ENCODE measurements around the gene ACOX2. TPM values are rescaled to one million over a fixed set of nuclear protein-coding genes. Genes with fewer than 3 reads are reported as not detected.

ACOX2 gene
- total RNA-seq, 1 experiment from 2014 or later: 1.1 TPM

- H3K27ac Mint-ChIP-seq (ENCODE audit: unreplicated experiment): no peak overlapping the region
- no peak overlapping the region for H3K4me3 Mint-ChIP-seq (ENCODE audit: low read depth, unreplicated experiment)
- CTCF ChIA-PET: no interaction called here
- no peaks in the 10 kb centered on the region for H3K9me3 Mint-ChIP-seq (ENCODE audit: low read depth, unreplicated experiment)
- peaks cover 3% of the 10 kb centered on the region for H3K4me1 Mint-ChIP-seq (ENCODE audit: low read depth, unreplicated experiment)
- H3K27me3 Mint-ChIP-seq (ENCODE audit: unreplicated experiment): no peaks in the 10 kb centered on the region
- no peak for TF ChIP-seq CTCF (IDR thresholded peaks at IDR 0.05; ENCODE audit: unreplicated experiment)
- peaks cover 5% of the 10 kb centered on the region for H3K36me3 Mint-ChIP-seq (ENCODE audit: insufficient read depth, unreplicated experiment)
- no peak for DNase-seq
- no TSS peak for BruUV-seq (replicated peaks)
- intact Hi-C loops (cut with micrococcal nuclease; ENCODE audit: unreplicated experiment): loop anchor here (1.0 kb wide), 1 partner anchor 8 kb away; no protein-coding TSS in a partner anchor
These were observed 56.7 kb downstream of the ACOX2 start for GRCh38 chr3:58480309-58480708.

- BruUV-seq (replicated peaks): no TSS peak
- TF ChIP-seq CTCF (IDR thresholded peaks at IDR 0.05; ENCODE audit: unreplicated experiment): no peak
- Mint-ChIP-seq H3K36me3 (ENCODE audit: insufficient read depth, unreplicated experiment) (peaks cover 5% of the 10 kb centered on the region), H3K4me3 (ENCODE audit: low read depth, unreplicated experiment) (no peak overlapping the region), H3K27ac (ENCODE audit: unreplicated experiment) (no peak overlapping the region), H3K4me1 (ENCODE audit: low read depth, unreplicated experiment) (peaks cover 18% of the 10 kb centered on the region), H3K27me3 (ENCODE audit: unreplicated experiment) (no peaks in the 10 kb centered on the region), H3K9me3 (ENCODE audit: low read depth, unreplicated experiment) (no peaks in the 10 kb centered on the region)
- intact Hi-C loops (cut with micrococcal nuclease; ENCODE audit: unreplicated experiment): no loop called here
- CTCF ChIA-PET: no interaction called here
- no peak for DNase-seq
These were observed 58.2 kb downstream of the ACOX2 start for GRCh38 chr3:58478781-58479180.

GRCh38 chr3:58474967-58475578, 61.9 kb downstream of the ACOX2 start:
- Mint-ChIP-seq H3K27me3 (ENCODE audit: unreplicated experiment) (no peaks in the 10 kb centered on the region), H3K4me1 (ENCODE audit: low read depth, unreplicated experiment) (peaks cover 47% of the 10 kb centered on the region), H3K27ac (ENCODE audit: unreplicated experiment) (peak overlapping the region; percentile 5), H3K4me3 (ENCODE audit: low read depth, unreplicated experiment) (no peak overlapping the region), H3K9me3 (ENCODE audit: low read depth, unreplicated experiment) (no peaks in the 10 kb centered on the region), H3K36me3 (ENCODE audit: insufficient read depth, unreplicated experiment) (peaks cover 4% of the 10 kb centered on the region)
- BruUV-seq (replicated peaks): no TSS peak
- CTCF ChIA-PET: no interaction called here
- DNase-seq: no peak
- no peak for TF ChIP-seq CTCF (IDR thresholded peaks at IDR 0.05; ENCODE audit: unreplicated experiment)
- intact Hi-C loops (cut with micrococcal nuclease; ENCODE audit: unreplicated experiment): no loop called here

- no peak for TF ChIP-seq CTCF (IDR thresholded peaks at IDR 0.05; ENCODE audit: unreplicated experiment)
- DNase-seq: no peak
- BruUV-seq (replicated peaks): no TSS peak
- Mint-ChIP-seq H3K27me3 (ENCODE audit: unreplicated experiment) (no peaks in the 10 kb centered on the region), H3K27ac (ENCODE audit: unreplicated experiment) (no peak overlapping the region), H3K9me3 (ENCODE audit: low read depth, unreplicated experiment) (no peaks in the 10 kb centered on the region), H3K36me3 (ENCODE audit: insufficient read depth, unreplicated experiment) (no peaks in the 10 kb centered on the region), H3K4me1 (ENCODE audit: low read depth, unreplicated experiment) (peaks cover 47% of the 10 kb centered on the region), H3K4me3 (ENCODE audit: low read depth, unreplicated experiment) (no peak overlapping the region)
- intact Hi-C loops (cut with micrococcal nuclease; ENCODE audit: unreplicated experiment): no loop called here
- CTCF ChIA-PET: no interaction called here
These were observed 62.6 kb downstream of the ACOX2 start for GRCh38 chr3:58474348-58474911.

Data from Calu3 (cell line).